GM23338 (cell line): ENCODE data around the gene RBKS. TPM values are rescaled to one million over a fixed set of nuclear protein-coding genes. Genes with fewer than 3 reads are reported as not detected.

Experiments
- ATAC-seq: fragments of 200-7000 bp; cut with Tn5 transposase; 3 replicates; pipeline ENCODE4 v1.9.1; 2020
- DNase-seq: peaks from one replicate; pipeline ENCODE4 v3.0.0-alpha.2; 2015; ENCODE audit warnings: low spot score
- H2AFZ ChIP-seq: fragments of 200-600 bp; sonication (generic); 2 replicates; pipeline ENCODE4 v1.8.0; 2016; ENCODE audit warnings: antibody characterized with exemption, mild to moderate bottlenecking, moderate library complexity
- H3F3A ChIP-seq: fragments of 200-600 bp; sonication (generic); replicated peaks from 2 replicates; pipeline ENCODE4 v1.8.0; 2017; ENCODE audit warnings: antibody characterized with exemption, mixed run types, low read depth
- H3K27ac ChIP-seq: fragments of 200-600 bp; sonication (generic); 2 replicates; pipeline ENCODE4 v1.6.1; 2016; ENCODE audit warnings: low read depth
- H3K27me3 ChIP-seq: fragments of 200-600 bp; sonication (generic); 2 replicates; pipeline ENCODE4 v1.8.0; 2016; ENCODE audit warnings: mild to moderate bottlenecking, mixed run types, moderate library complexity; ENCODE audit not compliant: insufficient read depth
- H3K36me3 ChIP-seq: fragments of 200-600 bp; sonication (generic); 2 replicates; pipeline ENCODE4 v1.8.0; 2016; ENCODE audit warnings: mild to moderate bottlenecking; ENCODE audit not compliant: insufficient read depth
- H3K4me1 ChIP-seq: fragments of 200-600 bp; sonication (generic); 2 replicates; pipeline ENCODE4 v1.8.0; 2016; ENCODE audit warnings: mild to moderate bottlenecking, moderate library complexity; ENCODE audit not compliant: insufficient read depth
- H3K4me2 ChIP-seq: fragments of 200-600 bp; sonication (generic); 2 replicates; pipeline ENCODE4 v1.7.1; 2017; ENCODE audit warnings: mixed run types
- H3K4me3 ChIP-seq: fragments of 200-600 bp; sonication (generic); 2 replicates; pipeline ENCODE4 v1.6.1; 2016; ENCODE audit warnings: mixed run types
- H3K79me2 ChIP-seq: fragments of 200-600 bp; sonication (generic); replicated peaks from 2 replicates; pipeline ENCODE4 v1.8.0; 2017; ENCODE audit warnings: mild to moderate bottlenecking; ENCODE audit not compliant: insufficient read depth
- H3K9me2 ChIP-seq: fragments of 200-600 bp; sonication (generic); 2 replicates; pipeline ENCODE4 v1.8.0; 2017; ENCODE audit not compliant: insufficient read depth
- H4K20me1 ChIP-seq: fragments of 200-600 bp; sonication (generic); replicated peaks from 2 replicates; pipeline ENCODE4 v1.8.0; 2017; ENCODE audit warnings: mild to moderate bottlenecking; ENCODE audit not compliant: insufficient read depth
- H3K27ac Mint-ChIP-seq: 2 replicates; pipeline ENCODE4 v1.8.0; 2020; ENCODE audit warnings: inconsistent platforms, mild to moderate bottlenecking, moderate library complexity, mixed read lengths
- H3K27me3 Mint-ChIP-seq: 3 replicates; pipeline ENCODE4 v1.8.0; 2022; ENCODE audit warnings: low read depth, mild to moderate bottlenecking, moderate library complexity, mixed read lengths, inconsistent platforms; ENCODE audit not compliant: insufficient read depth, poor library complexity
- H3K36me3 Mint-ChIP-seq: 3 replicates; pipeline ENCODE4 v1.8.0; 2021; ENCODE audit warnings: low read depth, mild to moderate bottlenecking, inconsistent platforms, moderate library complexity, mixed read lengths
- H3K4me1 Mint-ChIP-seq: 3 replicates; pipeline ENCODE4 v1.8.0; 2020; ENCODE audit warnings: mild to moderate bottlenecking, inconsistent platforms, mixed read lengths
- H3K4me3 Mint-ChIP-seq: 3 replicates; pipeline ENCODE4 v1.8.0; 2021; ENCODE audit warnings: moderate library complexity, mild to moderate bottlenecking, inconsistent platforms, mixed read lengths
- H3K9me3 Mint-ChIP-seq: 3 replicates; pipeline ENCODE4 v1.8.0; 2020; ENCODE audit warnings: moderate library complexity, mild to moderate bottlenecking, inconsistent platforms, mixed read lengths
- CREB1 ChIP-seq: fragments of 250-450 bp; sonication (Bioruptor Pico); IDR thresholded peaks from 2 replicates; pipeline ENCODE4 v1.5.0; 2020; ENCODE audit warnings: low read depth, mild to moderate bottlenecking, moderate library complexity
- CTCF ChIP-seq, 2 experiments: fragments of 200-600 bp in 1 of 2; sonication (generic) in 1 of 2; conservative IDR thresholded peaks; 2 replicates each; pipeline versions ENCODE4 v1.5.1 to v1.6.1; 2016 to 2017; ENCODE audit warnings: antibody characterized with exemption in 2 of 2, low read depth in 2 of 2, mild to moderate bottlenecking in 2 of 2, moderate library complexity in 1 of 2
- EZH2 ChIP-seq: fragments of 200-600 bp; sonication (generic); IDR thresholded peaks from one replicate; pipeline ENCODE4 v1.8.0; 2017; ENCODE audit warnings: antibody characterized with exemption, mild to moderate bottlenecking, low read depth; ENCODE audit not compliant: unreplicated experiment
- EZH2phosphoT487 ChIP-seq: fragments of 200-600 bp; sonication (generic); IDR thresholded peaks from one replicate; pipeline ENCODE4 v1.8.1; 2018; ENCODE audit warnings: antibody characterized with exemption; ENCODE audit not compliant: unreplicated experiment
- JUNB ChIP-seq: IDR thresholded peaks from one replicate; pipeline ENCODE4 v1.6.1; 2016; ENCODE audit warnings: antibody characterized with exemption; ENCODE audit not compliant: unreplicated experiment
- NANOG ChIP-seq: IDR thresholded peaks from 2 replicates; pipeline ENCODE4 v1.6.1; 2016; ENCODE audit warnings: antibody characterized with exemption, borderline replicate concordance
- POLR2AphosphoS5 ChIP-seq: IDR thresholded peaks from 2 replicates; pipeline ENCODE4 v1.6.1; 2016; ENCODE audit warnings: antibody characterized with exemption, low read depth
- REST ChIP-seq: IDR thresholded peaks from one replicate; pipeline ENCODE4 v1.6.1; 2018; ENCODE audit warnings: antibody characterized with exemption; ENCODE audit not compliant: unreplicated experiment
- STAT1 ChIP-seq: IDR thresholded peaks from one replicate; pipeline ENCODE4 v1.6.1; 2016; ENCODE audit warnings: antibody characterized with exemption; ENCODE audit not compliant: unreplicated experiment
- ZNF114 ChIP-seq: fragments of 250-450 bp; sonication (Bioruptor Pico); IDR thresholded peaks from 2 replicates; pipeline ENCODE4 v1.5.0; 2020; ENCODE audit warnings: mild to moderate bottlenecking, moderate library complexity
- ZNF331 ChIP-seq: fragments of 250-450 bp; sonication (Bioruptor Pico); IDR thresholded peaks from 2 replicates; pipeline ENCODE4 v1.5.0; 2020; ENCODE audit warnings: low read depth, mild to moderate bottlenecking, moderate library complexity
- ZNF462 ChIP-seq: fragments of 250-450 bp; sonication (Bioruptor Pico); IDR thresholded peaks from 2 replicates; pipeline ENCODE4 v1.5.0; 2020; ENCODE audit warnings: mild to moderate bottlenecking, moderate library complexity
- polyA plus RNA-seq: library from polyadenylated mRNA; unstranded; fragments of >200 nt; fragmentation: Nextera tagmentation; extraction: Ambion mirVana; gene quantifications from 2 replicates; pipeline ENCODE4 v1.2.1, GENCODE V29; 2016
- total RNA-seq: library from RNA; depleted of rRNA; stranded (reverse); fragments of >200 nt; shearing (Covaris generic); gene quantifications from 2 replicates; pipeline ENCODE4 v1.2.3, GENCODE V29; 2014
- TF ChIP-seq, protein P1 (sequence below): IDR thresholded peaks from 2 replicates; pipeline ENCODE4 v1.6.1; 2016; ENCODE audit warnings: antibody characterized with exemption

RBKS gene
- total and polyA plus RNA-seq, 2 experiments from 2014 or later = 1.3 to 1.5 TPM

GRCh38 chr2:27779417-27780055 is 110.7 kb downstream of the RBKS start:
- H3K36me3 ChIP-seq = no peaks in the 10 kb centered on the region
- H3K27me3 ChIP-seq = no peaks in the 10 kb centered on the region
- ATAC-seq = no peak
- TF ChIP-seq ZNF331 (CRISPR knock-in tag) (no peak), CTCF (conservative IDR thresholded peaks at IDR 0.05; ENCODE audit: low read depth in 2 of 2) (no peak), NANOG (no peak), REST (no peak), STAT1 (no peak), CREB1 (CRISPR knock-in tag) (no peak), EZH2phosphoT487 (no peak), ZNF462 (CRISPR knock-in tag) (no peak), JUNB (no peak), POLR2AphosphoS5 (no peak), EZH2 (no peak), ZNF114 (CRISPR knock-in tag) (no peak)
- TF ChIP-seq, protein P1, sequence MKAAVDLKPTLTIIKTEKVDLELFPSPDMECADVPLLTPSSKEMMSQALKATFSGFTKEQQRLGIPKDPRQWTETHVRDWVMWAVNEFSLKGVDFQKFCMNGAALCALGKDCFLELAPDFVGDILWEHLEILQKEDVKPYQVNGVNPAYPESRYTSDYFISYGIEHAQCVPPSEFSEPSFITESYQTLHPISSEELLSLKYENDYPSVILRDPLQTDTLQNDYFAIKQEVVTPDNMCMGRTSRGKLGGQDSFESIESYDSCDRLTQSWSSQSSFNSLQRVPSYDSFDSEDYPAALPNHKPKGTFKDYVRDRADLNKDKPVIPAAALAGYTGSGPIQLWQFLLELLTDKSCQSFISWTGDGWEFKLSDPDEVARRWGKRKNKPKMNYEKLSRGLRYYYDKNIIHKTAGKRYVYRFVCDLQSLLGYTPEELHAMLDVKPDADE = no peak
- H3K9me2 ChIP-seq = no peaks in the 10 kb centered on the region
- no peaks in the 10 kb centered on the region for H3K4me1 ChIP-seq
- peaks cover 55% of the 10 kb centered on the region for H3K79me2 ChIP-seq
- no peak for DNase-seq
- H3K4me2 ChIP-seq = no peak overlapping the region
- Mint-ChIP-seq H3K27me3 (no peaks in the 10 kb centered on the region), H3K4me1 (no peaks in the 10 kb centered on the region), H3K9me3 (no peaks in the 10 kb centered on the region), H3K4me3 (no peak overlapping the region), H3K27ac (no peak overlapping the region), H3K36me3 (peaks cover 13% of the 10 kb centered on the region; the same call in 2 of the 3 replicates)
- H3K4me3 ChIP-seq = no peak overlapping the region
- H3F3A ChIP-seq = 0 out of 2 replicates have a peak, but pooled peaks cover 5% of the 10 kb centered on the region
- no peak overlapping the region for H3K27ac ChIP-seq
- no peak overlapping the region for H2AFZ ChIP-seq
- H4K20me1 ChIP-seq = peaks cover 33% of the 10 kb centered on the region
